Keratinocyte (primary cell): ENCODE results near the gene NIPBL. TPM values are rescaled to one million over a fixed set of nuclear protein-coding genes. Genes with fewer than 3 reads are reported as not detected.

Experiments
- DNase-seq: peaks from one replicate; pipeline ENCODE4 v3.0.0-alpha.2; 2011; ENCODE audit warnings: low read depth, missing footprints, low spot score
- FAIRE-seq: peaks from 2 replicates; lab custom pipeline; 2011; peaks lifted over from hg19 to GRCh38; lab: Jason Lieb, UNC
- H2AFZ ChIP-seq: 2 replicates; pipeline ENCODE4 v1.6.0; 2012; ENCODE audit warnings: low read length, control low read depth, inconsistent platforms; ENCODE audit not compliant: control insufficient read depth
- H3K27ac ChIP-seq: 2 replicates; pipeline ENCODE4 v1.5.1; 2011; ENCODE audit warnings: low read length; ENCODE audit not compliant: control insufficient read depth, insufficient read depth
- H3K27me3 ChIP-seq: 3 replicates; pipeline ENCODE4 v1.6.0; 2011; ENCODE audit warnings: low read length; ENCODE audit not compliant: control insufficient read depth, insufficient read depth; ENCODE audit errors: extremely low read depth
- H3K36me3 ChIP-seq, 2 experiments: 2 replicates in 1 of 2; 3 replicates in 1 of 2; pipeline ENCODE4 v1.5.1; 2011; ENCODE audit warnings: low read length in 2 of 2, mild to moderate bottlenecking in 1 of 2; ENCODE audit not compliant: control insufficient read depth in 2 of 2, insufficient read depth in 2 of 2; ENCODE audit errors: extremely low read depth in 1 of 2
- H3K4me1 ChIP-seq: 3 replicates; pipeline ENCODE4 v1.5.1; 2011; ENCODE audit warnings: low read length; ENCODE audit not compliant: control insufficient read depth, insufficient read depth; ENCODE audit errors: extremely low read depth
- H3K4me2 ChIP-seq: 3 replicates; pipeline ENCODE4 v1.6.0; 2011; ENCODE audit warnings: low read depth, low read length; ENCODE audit not compliant: control insufficient read depth, insufficient read depth; ENCODE audit errors: extremely low read depth
- H3K4me3 ChIP-seq, 3 experiments: fragments of 200-600 bp in 1 of 3; sonication (generic) in 1 of 3; 2 replicates in 2 of 3; 3 replicates in 1 of 3; pipeline ENCODE4 v1.5.1; 2011 to 2016; ENCODE audit warnings: low read length in 3 of 3, mild to moderate bottlenecking in 3 of 3, control low read depth in 2 of 3, inconsistent platforms in 1 of 3, low read depth in 1 of 3, mixed read lengths in 1 of 3, mixed run types in 1 of 3, moderate library complexity in 1 of 3; ENCODE audit not compliant: control insufficient read depth in 2 of 3, insufficient read depth in 2 of 3; ENCODE audit errors: extremely low read depth in 1 of 3
- H3K79me2 ChIP-seq: 2 replicates; pipeline ENCODE4 v1.6.0; 2012; ENCODE audit warnings: low read length; ENCODE audit not compliant: control insufficient read depth, insufficient read depth
- H3K9ac ChIP-seq: 3 replicates; pipeline ENCODE4 v1.6.0; 2011; ENCODE audit warnings: low read length; ENCODE audit not compliant: control insufficient read depth, insufficient read depth; ENCODE audit errors: extremely low read depth
- H3K9me1 ChIP-seq: 3 replicates; pipeline ENCODE4 v1.6.0; 2011; ENCODE audit warnings: low read length; ENCODE audit not compliant: control insufficient read depth, insufficient read depth; ENCODE audit errors: extremely low read depth
- H3K9me3 ChIP-seq: 2 replicates; pipeline ENCODE4 v1.5.1; 2012; ENCODE audit warnings: low read depth, low read length; ENCODE audit not compliant: control insufficient read depth
- H4K20me1 ChIP-seq: 3 replicates; pipeline ENCODE4 v1.6.0; 2011; ENCODE audit warnings: low read length; ENCODE audit not compliant: control insufficient read depth, insufficient read depth; ENCODE audit errors: extremely low read depth
- CTCF ChIP-seq, 3 experiments: IDR thresholded peaks in 1 of 3; conservative IDR thresholded peaks in 1 of 3; optimal IDR thresholded peaks in 1 of 3; 2 replicates in 2 of 3; 3 replicates in 1 of 3; pipeline versions ENCODE3 to v1.5.1; 2011; ENCODE audit warnings: low read length in 3 of 3, mild to moderate bottlenecking in 3 of 3, moderate library complexity in 2 of 3, control low read depth in 1 of 3, inconsistent platforms in 1 of 3; ENCODE audit not compliant: insufficient read depth in 2 of 3; ENCODE audit errors: extremely low read depth in 1 of 3
- EZH2 ChIP-seq: IDR thresholded peaks from one replicate; pipeline ENCODE4 v1.6.1; 2012; ENCODE audit warnings: inconsistent platforms, mild to moderate bottlenecking, low read length, moderate library complexity
- dilution Hi-C: fragments of 300-500 bp; cut with MboI; formaldehyde crosslinking; loops from one replicate; pipeline ENCODE4 v1.7.0; 2020; ENCODE audit warnings: low sequenced_read_pairs; ENCODE audit not compliant: extremely low pct_ligation_motif_present
- polyA plus RNA-seq, 5 experiments: library from polyadenylated mRNA; depleted of rRNA in 3 of 5; stranded (reverse) in 3 of 5; stranded (forward) in 1 of 5; unstranded in 1 of 5; fragments of >200 nt; gene quantifications; 1 replicate in 1 of 5; 2 replicates in 3 of 5; 3 replicates in 1 of 5; pipeline versions ENCODE4 v1.2.1 to v1.2.3, GENCODE V29; 2011 to 2012; ENCODE audit warnings: missing spikeins in 2 of 5, low read depth in 1 of 5, low replicate concordance in 1 of 5

NIPBL gene
- polyA plus RNA-seq, 1 donor (not counting 4 experiments of a cell fraction or from before 2014, with no cell fraction given), result 23.4 TPM

DNA sequence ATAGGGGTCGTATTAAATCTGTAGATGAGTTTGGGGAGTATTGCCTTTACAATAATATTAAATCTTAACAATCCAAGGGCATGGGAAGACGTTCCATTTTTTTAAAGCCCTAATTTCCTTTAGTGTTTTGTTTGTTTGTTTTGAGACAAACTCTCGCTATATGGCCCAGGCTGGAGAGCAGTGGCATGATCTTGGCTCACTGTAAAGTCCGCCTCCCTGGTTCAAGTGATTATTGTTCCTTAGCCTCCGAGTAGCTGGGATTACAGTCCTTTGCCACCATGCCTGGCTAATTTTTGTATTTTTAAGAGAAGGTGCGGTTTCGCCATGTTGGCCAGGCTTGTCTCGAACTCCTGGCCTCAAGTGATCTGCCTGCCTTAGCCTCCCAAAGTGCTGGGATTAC, 19.9 kb downstream of the NIPBL start:
- H3K9me1 ChIP-seq, result no peaks in the 10 kb centered on the region
- H2AFZ ChIP-seq, result no peak overlapping the region
- no peak overlapping the region for H3K9ac ChIP-seq
- peaks cover 16% of the 10 kb centered on the region for H4K20me1 ChIP-seq
- H3K27me3 ChIP-seq, result no peaks in the 10 kb centered on the region
- no peak overlapping the region for H3K4me2 ChIP-seq
- H3K9me3 ChIP-seq, result no peaks in the 10 kb centered on the region
- dilution Hi-C loops, result no loop called here
- DNase-seq (no peak), FAIRE-seq (no peak)
- H3K4me1 ChIP-seq, result no peaks in the 10 kb centered on the region
- peaks cover 0 to 2% of the 10 kb centered on the region in 2 experiments for H3K36me3 ChIP-seq
- TF ChIP-seq CTCF (optimal IDR thresholded peaks at IDR 0.05 in 1 of 3, IDR thresholded peaks at IDR 0.05 in 1 of 3, conservative IDR thresholded peaks at IDR 0.05 in 1 of 3; ENCODE audit: extremely low read depth in 1 of 3, insufficient read depth in 2 of 3, low read length in 3 of 3) (no peak), EZH2 (no peak)
- no peak overlapping the region for H3K4me3 ChIP-seq
- peaks cover 91% of the 10 kb centered on the region for H3K79me2 ChIP-seq
- no peak overlapping the region for H3K27ac ChIP-seq

GRCh38 chr5:36897616-36898015, 21.0 kb downstream of the NIPBL start:
- Histone ChIP-seq H3K4me2 (no peak overlapping the region), H3K9me3 (no peaks in the 10 kb centered on the region), H3K36me3 (peaks cover 0 to 2% of the 10 kb centered on the region in 2 experiments), H3K9me1 (no peaks in the 10 kb centered on the region), H2AFZ (no peak overlapping the region), H3K27ac (no peak overlapping the region), H4K20me1 (peaks cover 16% of the 10 kb centered on the region), H3K9ac (no peak overlapping the region), H3K4me1 (no peaks in the 10 kb centered on the region), H3K79me2 (peaks cover 94% of the 10 kb centered on the region), H3K27me3 (no peaks in the 10 kb centered on the region), H3K4me3 (no peak overlapping the region)
- TF ChIP-seq EZH2, result no peak
- TF ChIP-seq CTCF (optimal IDR thresholded peaks at IDR 0.05 in 1 of 3, IDR thresholded peaks at IDR 0.05 in 1 of 3, conservative IDR thresholded peaks at IDR 0.05 in 1 of 3; ENCODE audit: extremely low read depth in 1 of 3, insufficient read depth in 2 of 3, low read length in 3 of 3), result no peak
- DNase-seq (no peak), FAIRE-seq (no peak)
- dilution Hi-C loops, result no loop called here
